ENCODE results near the gene TBC1D1. TPM values are rescaled to one million over a fixed set of nuclear protein-coding genes. Genes with fewer than 3 reads are reported as not detected.

The TBC1D1 gene
- polyA plus RNA-seq, 1 experiment = 50.7 TPM

GRCh38 chr4:38025665-38026064 is 134.8 kb downstream of the TBC1D1 start:
- no peaks in the 10 kb centered on the region for H3K27me3 ChIP-seq (ENCODE audit: control insufficient read depth, insufficient read depth, low read length)
- TF ChIP-seq CTCF (IDR thresholded peaks at IDR 0.05; ENCODE audit: low read depth, low read length) = no peak
- H3K27ac ChIP-seq (ENCODE audit: low read depth, low read length) = no peak overlapping the region
- no peaks in the 10 kb centered on the region for H3K9me3 ChIP-seq (ENCODE audit: control insufficient read depth, insufficient read depth, low read length)
- DNase-seq (ENCODE audit: low read depth, low spot score) = no peak
- no peak overlapping the region for H3K4me3 ChIP-seq (ENCODE audit: low read depth, low read length)
- ChIA-PET CTCF (interaction anchor here (0.6 kb wide), 1 partner anchor 10 kb away, joined by 3 read pairs; no protein-coding TSS in a partner anchor), POLR2A (no interaction called here)

GRCh38 chr4:38026158-38026740 is 135.4 kb downstream of the TBC1D1 start:
- Histone ChIP-seq H3K9me3 (ENCODE audit: control insufficient read depth, insufficient read depth, low read length) (no peaks in the 10 kb centered on the region), H3K27me3 (ENCODE audit: control insufficient read depth, insufficient read depth, low read length) (no peaks in the 10 kb centered on the region), H3K4me3 (ENCODE audit: low read depth, low read length) (no peak overlapping the region), H3K27ac (ENCODE audit: low read depth, low read length) (no peak overlapping the region)
- DNase-seq (ENCODE audit: low read depth, low spot score) = no peak
- CTCF ChIA-PET = interaction anchor here (0.6 to 0.8 kb wide), 2 partner anchors 10 to 423 kb away, joined by 3 to 4 read pairs; no protein-coding TSS in a partner anchor
- POLR2A ChIA-PET = no interaction called here
- TF ChIP-seq CTCF (IDR thresholded peaks at IDR 0.05; ENCODE audit: low read depth, low read length) = no peak

DNA sequence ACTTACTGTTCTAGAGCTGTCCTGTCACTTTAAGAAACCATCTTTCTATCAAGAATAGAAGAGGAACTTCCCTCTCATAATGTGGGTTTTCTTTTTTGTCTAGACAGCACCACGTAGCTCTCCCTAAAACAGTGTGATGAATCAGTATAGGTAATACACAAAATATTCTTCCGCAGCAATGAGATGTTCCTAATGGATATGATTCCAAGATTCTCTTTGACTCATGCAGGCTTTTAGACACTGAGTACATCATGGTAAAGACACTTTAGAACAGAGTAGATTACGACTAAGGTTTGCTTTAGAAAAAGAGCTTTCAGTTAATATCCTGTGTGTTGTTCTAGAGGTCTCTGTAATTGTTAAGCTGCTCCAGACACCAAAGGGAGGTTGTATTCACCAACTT is 139.1 kb downstream of the TBC1D1 start:
- CTCF ChIA-PET = interaction anchor here (0.7 to 2.5 kb wide), 4 partner anchors 32 to 290 kb away, joined by 3 to 10 read pairs (median 4); no protein-coding TSS in a partner anchor
- DNase-seq (ENCODE audit: low read depth, low spot score) = no peak
- no peaks in the 10 kb centered on the region for H3K9me3 ChIP-seq (ENCODE audit: control insufficient read depth, insufficient read depth, low read length)
- no peak overlapping the region for H3K27ac ChIP-seq (ENCODE audit: low read depth, low read length)
- POLR2A ChIA-PET = no interaction called here
- H3K27me3 ChIP-seq (ENCODE audit: control insufficient read depth, insufficient read depth, low read length) = no peaks in the 10 kb centered on the region
- TF ChIP-seq CTCF (IDR thresholded peaks at IDR 0.05; ENCODE audit: low read depth, low read length) = no peak
- no peak overlapping the region for H3K4me3 ChIP-seq (ENCODE audit: low read depth, low read length)

DNA sequence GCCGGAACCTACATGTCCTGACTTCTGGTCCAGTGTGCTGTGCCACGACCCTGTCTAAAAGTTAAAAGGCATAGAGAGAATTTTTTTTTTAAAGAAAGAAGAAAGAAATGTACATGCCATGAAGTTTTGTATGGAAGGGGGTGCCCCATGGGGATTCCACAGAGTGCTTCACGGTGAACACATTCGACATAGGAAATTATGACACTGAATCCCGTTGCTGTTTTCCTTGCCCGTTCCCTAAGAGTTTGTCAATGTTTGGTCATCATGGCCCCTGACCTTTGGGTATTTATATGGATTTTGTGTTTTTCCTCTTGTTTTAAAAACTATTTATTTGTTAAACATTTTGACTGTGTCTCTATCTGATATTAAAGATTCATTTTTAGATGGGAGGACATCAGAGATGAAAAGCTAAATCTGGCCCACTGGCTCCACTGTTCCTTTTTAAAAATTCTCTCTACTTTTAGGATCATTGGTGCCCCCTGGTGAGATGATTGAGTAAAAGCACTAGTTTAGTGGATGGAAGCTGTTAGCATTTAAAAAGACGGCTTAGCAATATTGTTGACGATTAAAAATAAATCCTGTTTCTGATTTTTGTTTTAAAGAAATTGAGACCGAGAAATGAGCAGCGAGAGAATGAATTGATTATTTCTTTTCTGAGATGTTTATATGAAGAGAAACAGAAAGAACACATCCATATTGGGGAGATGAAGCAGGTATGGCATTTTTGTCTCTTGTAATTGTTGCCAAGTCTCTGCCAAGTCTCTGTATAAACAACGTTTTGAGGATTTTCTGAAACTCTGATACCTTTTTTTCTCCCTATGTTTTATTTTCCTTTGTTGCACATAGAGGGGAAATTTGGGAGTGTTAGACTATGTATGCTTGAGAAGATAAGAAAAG is 144.3 kb downstream of the TBC1D1 start:
- ChIA-PET POLR2A (no interaction called here), CTCF (interaction anchor here (0.5 to 8.0 kb wide), 27 partner anchors 11 to 433 kb away, joined by 3 to 85 read pairs (median 5); partner anchors contain the start of gene PGM2)
- Histone ChIP-seq H3K4me3 (ENCODE audit: low read depth, low read length) (no peak overlapping the region), H3K27ac (ENCODE audit: low read depth, low read length) (no peak overlapping the region), H3K27me3 (ENCODE audit: control insufficient read depth, insufficient read depth, low read length) (no peaks in the 10 kb centered on the region), H3K9me3 (ENCODE audit: control insufficient read depth, insufficient read depth, low read length) (no peaks in the 10 kb centered on the region)
- DNase-seq (ENCODE audit: low read depth, low spot score) = peak; percentile 32
- peak; percentile 70 for TF ChIP-seq CTCF (IDR thresholded peaks at IDR 0.05; ENCODE audit: low read depth, low read length)

DNA sequence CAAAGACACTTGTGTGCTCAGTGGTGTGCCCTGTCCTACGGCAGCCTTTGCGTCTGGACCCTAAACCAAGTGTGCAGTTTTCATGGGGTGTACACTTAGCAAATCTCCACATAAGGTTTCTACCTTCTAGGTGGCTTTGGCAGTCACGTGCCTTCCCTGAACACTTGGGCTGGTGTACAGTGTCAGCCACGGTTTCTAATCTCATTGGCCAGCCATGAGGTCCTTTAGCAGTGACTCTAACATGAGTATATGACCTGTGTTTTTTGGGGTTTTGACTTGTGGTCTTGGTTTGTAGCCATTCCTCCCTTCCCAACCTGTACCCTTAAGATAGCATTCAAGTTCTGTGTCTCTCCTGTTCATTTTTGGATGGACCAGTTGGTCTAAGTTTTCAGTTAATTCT is 145.7 kb downstream of the TBC1D1 start:
- Histone ChIP-seq H3K27ac (ENCODE audit: low read depth, low read length) (no peak overlapping the region), H3K4me3 (ENCODE audit: low read depth, low read length) (no peak overlapping the region), H3K27me3 (ENCODE audit: control insufficient read depth, insufficient read depth, low read length) (no peaks in the 10 kb centered on the region), H3K9me3 (ENCODE audit: control insufficient read depth, insufficient read depth, low read length) (no peaks in the 10 kb centered on the region)
- ChIA-PET POLR2A (no interaction called here), CTCF (interaction anchor here (1.2 to 8.0 kb wide), 11 partner anchors 16 to 434 kb away, joined by 3 to 85 read pairs (median 9); partner anchors contain the start of gene PGM2)
- no peak for TF ChIP-seq CTCF (IDR thresholded peaks at IDR 0.05; ENCODE audit: low read depth, low read length)
- no peak for DNase-seq (ENCODE audit: low read depth, low spot score)

Measured in AG04450 (cell line).